GM18861 (cell line): ENCODE results near the gene ZNF224.
"Not testable (repeated sequence)": the region's sequence is repeated elsewhere in the genome, so short reads cannot be mapped to it uniquely, and the experiment has no call there.

Experiments used
- ATAC-seq: cut with Tn5 transposase; IDR thresholded peaks from one replicate; pipeline ENCODE4 v1.9.1; 2021; ENCODE audit not compliant: unreplicated experiment

Gene ZNF224

GRCh38 chr19:44121162-44121561, 27.0 kb downstream of the ZNF224 start:
- ATAC-seq, result not testable (repeated sequence)

- no peak for ATAC-seq
Measured at GRCh38 chr19:44131955-44132354, 37.8 kb downstream of the ZNF224 start.

DNA sequence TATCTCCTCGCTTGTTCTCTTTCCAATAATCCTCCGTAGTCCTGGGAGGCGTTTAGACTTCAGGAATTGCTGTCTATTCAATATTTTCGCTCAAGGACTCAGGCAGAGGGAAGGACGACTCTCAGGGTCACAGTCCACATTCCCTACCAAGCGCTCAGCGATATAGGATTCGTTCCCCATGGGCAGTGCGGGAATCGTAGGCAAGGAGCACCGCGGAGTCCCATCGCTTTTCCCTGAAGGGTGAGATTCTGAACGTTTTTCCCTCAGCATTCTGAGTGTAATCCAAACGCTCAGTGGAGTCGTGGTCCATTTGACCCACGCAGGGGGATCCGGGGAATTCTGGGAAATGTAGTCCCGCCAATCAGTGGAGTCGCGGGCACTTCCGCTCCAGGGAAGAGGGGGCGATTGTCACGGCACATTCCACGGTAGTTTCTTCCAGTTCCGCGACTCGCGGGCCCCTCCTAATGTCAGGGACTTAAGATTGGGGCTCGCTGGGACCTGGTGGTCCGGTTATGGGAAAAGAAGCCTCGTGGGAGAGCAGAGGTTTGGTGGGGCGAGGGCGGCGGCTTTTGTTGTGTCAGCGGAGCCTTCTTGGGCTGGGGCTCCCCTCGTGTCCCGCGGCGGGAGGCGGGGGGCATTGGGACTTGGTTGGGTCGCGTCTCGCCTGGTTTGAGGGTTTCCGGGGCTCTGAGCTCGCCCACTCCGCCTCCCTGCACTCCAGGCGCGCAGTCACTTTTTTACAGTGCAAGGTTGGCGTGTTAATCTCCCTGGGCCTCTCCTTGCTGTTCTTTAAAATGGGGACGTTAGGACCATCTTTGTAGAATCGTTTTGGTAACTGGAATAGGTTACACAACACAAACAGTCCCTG, 47.3 kb downstream of the ZNF224 start, which contains the start of gene ZNF234:
Gene ZNF234, plus strand, starts transcription at position 364 of the 868 bp plus-strand sequence. CDS start 3,079 bp downstream, outside the sequence.
- ATAC-seq, result no peak

DNA sequence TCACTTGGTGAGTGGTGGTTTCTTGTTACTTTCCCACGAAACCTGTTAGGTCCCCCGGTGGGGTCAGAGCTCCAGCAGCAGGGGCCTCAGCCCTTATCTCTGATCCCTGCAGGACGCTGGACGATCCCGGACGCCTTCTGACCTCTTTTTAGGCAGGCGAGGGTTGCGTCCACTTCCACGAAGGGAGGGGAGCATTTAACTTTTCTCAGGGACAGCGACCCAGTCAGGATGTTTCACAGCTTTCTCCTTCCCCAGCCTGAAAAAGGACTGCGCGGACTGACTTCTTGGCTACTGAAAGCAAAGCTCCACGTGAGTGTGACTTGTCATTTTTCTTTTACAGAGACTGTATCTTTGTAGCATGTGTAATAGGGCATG, 47.9 kb downstream of the ZNF224 start:
- ATAC-seq, result no peak

GRCh38 chr19:44149776-44150175, 55.6 kb downstream of the ZNF224 start:
- no peak for ATAC-seq

DNA sequence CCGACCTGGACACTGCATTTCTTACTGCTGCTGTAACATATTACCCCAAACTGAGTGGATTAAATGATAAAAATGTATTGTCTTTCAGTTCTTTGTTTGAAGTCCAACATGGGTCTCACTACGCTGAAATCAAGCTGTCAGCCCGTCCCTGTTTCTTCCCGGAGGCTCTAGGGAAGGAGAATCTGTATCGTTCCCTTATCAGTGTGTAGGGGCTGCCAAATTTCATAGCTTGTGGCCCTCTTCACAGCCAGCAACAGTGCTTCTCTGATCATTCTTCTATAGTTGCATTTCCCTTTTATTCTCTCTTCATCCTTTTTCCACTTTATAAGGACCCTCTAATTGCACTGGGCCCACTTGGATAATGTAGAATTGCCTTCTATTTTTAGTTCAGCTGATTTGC, 57.3 kb downstream of the ZNF224 start:
- no peak for ATAC-seq

- no peak for ATAC-seq
Measured at GRCh38 chr19:44156475-44156874, 62.3 kb downstream of the ZNF224 start.
